WTC11 (cell line): ENCODE results near the gene LPP. TPM values are rescaled to one million over a fixed set of nuclear protein-coding genes. Genes with fewer than 3 reads are reported as not detected.
A peak's percentile ranks its signal among the peaks of the same experiment; 100 is the strongest.

Source experiments
- ATAC-seq: fragments of 200-7000 bp; cut with Tn5 transposase; 2 replicates; pipeline ENCODE4 v1.10.0; 2021; ENCODE audit warnings: mild to moderate bottlenecking, moderate library complexity
- CTCF ChIA-PET: fragments of 300-600 bp; sonication (Branson Sonifier 250); formaldehyde crosslinking; loops from one replicate; lab custom pipeline; 2021; ENCODE audit warnings: antibody characterized with exemption; lab: Charles Lee
- POLR2A ChIA-PET: fragments of 350-600 bp; sonication (Branson Sonifier 250); formaldehyde crosslinking; loops from one replicate; lab custom pipeline; 2021; ENCODE audit warnings: antibody characterized with exemption; lab: Charles Lee
- DNase-seq: peaks from one replicate; pipeline ENCODE4 v3.0.0; 2021; ENCODE audit warnings: low spot score
- H3K27ac Mint-ChIP-seq: 2 replicates; pipeline ENCODE4 v1.8.0; 2021; ENCODE audit warnings: mixed read lengths
- H3K27me3 Mint-ChIP-seq: 2 replicates; pipeline ENCODE4 v1.8.0; 2021; ENCODE audit warnings: low read depth, mild to moderate bottlenecking, moderate library complexity, mixed read lengths
- H3K36me3 Mint-ChIP-seq: 2 replicates; pipeline ENCODE4 v1.8.0; 2021; ENCODE audit warnings: mixed read lengths
- H3K4me1 Mint-ChIP-seq: 2 replicates; pipeline ENCODE4 v1.8.0; 2022; ENCODE audit warnings: mixed read lengths
- H3K4me3 Mint-ChIP-seq: 2 replicates; pipeline ENCODE4 v1.8.0; 2021; ENCODE audit warnings: mild to moderate bottlenecking, moderate library complexity, mixed read lengths
- H3K9me3 Mint-ChIP-seq: 2 replicates; pipeline ENCODE4 v1.8.0; 2021; ENCODE audit warnings: mixed read lengths
- ATF6 ChIP-seq: sonication (generic); formaldehyde crosslinking; IDR thresholded peaks from 2 replicates; pipeline ENCODE4 v1.8.1; 2023; ENCODE audit warnings: mild to moderate bottlenecking, missing genetic modification reagents
- GABPB1 ChIP-seq: sonication (generic); formaldehyde crosslinking; IDR thresholded peaks from 2 replicates; pipeline ENCODE4 v1.8.1; 2023; ENCODE audit warnings: mild to moderate bottlenecking, missing genetic modification reagents
- MLX ChIP-seq: sonication (generic); formaldehyde crosslinking; IDR thresholded peaks from 2 replicates; pipeline ENCODE4 v1.8.1; 2023; ENCODE audit warnings: mild to moderate bottlenecking, missing genetic modification reagents, moderate library complexity
- PRDM15 ChIP-seq: sonication (generic); formaldehyde crosslinking; IDR thresholded peaks from 2 replicates; pipeline ENCODE4 v1.8.0; 2022; ENCODE audit warnings: missing genetic modification reagents
- SOX15 ChIP-seq: fragments of 250-450 bp; sonication (Bioruptor Pico); IDR thresholded peaks from 2 replicates; pipeline ENCODE4 v1.9.0; 2021; ENCODE audit warnings: mild to moderate bottlenecking
- TEAD1 ChIP-seq: sonication (generic); formaldehyde crosslinking; IDR thresholded peaks from 2 replicates; pipeline ENCODE4 v1.8.0; 2022; ENCODE audit warnings: mild to moderate bottlenecking, missing genetic modification reagents
- ZBTB21 ChIP-seq: sonication (generic); formaldehyde crosslinking; IDR thresholded peaks from 2 replicates; pipeline ENCODE4 v1.8.1; 2023; ENCODE audit warnings: mild to moderate bottlenecking, missing genetic modification reagents, borderline replicate concordance
- ZNF138 ChIP-seq: sonication (generic); formaldehyde crosslinking; conservative IDR thresholded peaks from 2 replicates; pipeline ENCODE4 v1.8.1; 2022; ENCODE audit warnings: mild to moderate bottlenecking, moderate library complexity, missing genetic modification reagents
- ZNF232 ChIP-seq: sonication (generic); formaldehyde crosslinking; IDR thresholded peaks from 2 replicates; pipeline ENCODE4 v1.8.0; 2022; ENCODE audit warnings: mild to moderate bottlenecking, missing genetic modification reagents
- ZNF263 ChIP-seq: sonication (generic); formaldehyde crosslinking; IDR thresholded peaks from 2 replicates; pipeline ENCODE4 v1.8.1; 2022; ENCODE audit warnings: low read depth, mild to moderate bottlenecking, moderate library complexity, missing genetic modification reagents
- ZNF671 ChIP-seq: fragments of 250-450 bp; sonication (Bioruptor Pico); IDR thresholded peaks from 2 replicates; pipeline ENCODE4 v1.8.0; 2021; ENCODE audit warnings: mild to moderate bottlenecking
- total RNA-seq: library from RNA; stranded (reverse); gene quantifications from 3 replicates; pipeline ENCODE4 v1.2.3, GENCODE V29; 2021
- TF ChIP-seq, protein P1 (sequence below): fragments of 250-450 bp; sonication (Bioruptor Pico); IDR thresholded peaks from 2 replicates; pipeline ENCODE4 v1.9.0; 2021; ENCODE audit warnings: mild to moderate bottlenecking, borderline replicate concordance
- TF ChIP-seq, protein P2 (sequence below): sonication (generic); formaldehyde crosslinking; IDR thresholded peaks from 2 replicates; pipeline ENCODE4 v1.8.0; 2023; ENCODE audit warnings: missing genetic modification reagents
- TF ChIP-seq, protein P3 (sequence below): sonication (generic); formaldehyde crosslinking; IDR thresholded peaks from 2 replicates; pipeline ENCODE4 v1.8.0; 2022; ENCODE audit warnings: mild to moderate bottlenecking, missing genetic modification reagents
- TF ChIP-seq, protein P4 (sequence below): sonication (generic); formaldehyde crosslinking; IDR thresholded peaks from 2 replicates; pipeline ENCODE4 v1.8.0; 2023; ENCODE audit warnings: missing genetic modification reagents, mild to moderate bottlenecking, borderline replicate concordance

LPP gene
- total RNA-seq, 1 experiment from 2014 or later = 49.6 TPM

- ChIA-PET POLR2A (interaction anchor here (1.0 kb wide), 1 partner anchor 412 kb away, joined by 3 read pairs; the partner anchor contains the start of gene BCL6), CTCF (interaction anchor here (1.1 to 1.9 kb wide), 3 partner anchors 49 to 417 kb away, joined by 3 to 8 read pairs (median 6); no protein-coding TSS in a partner anchor)
- Mint-ChIP-seq H3K27ac (no peak overlapping the region), H3K4me3 (no peak overlapping the region), H3K27me3 (peaks cover 1% of the 10 kb centered on the region), H3K4me1 (peaks cover 49% of the 10 kb centered on the region), H3K9me3 (no peaks in the 10 kb centered on the region), H3K36me3 (no peaks in the 10 kb centered on the region)
- TF ChIP-seq, protein P1, sequence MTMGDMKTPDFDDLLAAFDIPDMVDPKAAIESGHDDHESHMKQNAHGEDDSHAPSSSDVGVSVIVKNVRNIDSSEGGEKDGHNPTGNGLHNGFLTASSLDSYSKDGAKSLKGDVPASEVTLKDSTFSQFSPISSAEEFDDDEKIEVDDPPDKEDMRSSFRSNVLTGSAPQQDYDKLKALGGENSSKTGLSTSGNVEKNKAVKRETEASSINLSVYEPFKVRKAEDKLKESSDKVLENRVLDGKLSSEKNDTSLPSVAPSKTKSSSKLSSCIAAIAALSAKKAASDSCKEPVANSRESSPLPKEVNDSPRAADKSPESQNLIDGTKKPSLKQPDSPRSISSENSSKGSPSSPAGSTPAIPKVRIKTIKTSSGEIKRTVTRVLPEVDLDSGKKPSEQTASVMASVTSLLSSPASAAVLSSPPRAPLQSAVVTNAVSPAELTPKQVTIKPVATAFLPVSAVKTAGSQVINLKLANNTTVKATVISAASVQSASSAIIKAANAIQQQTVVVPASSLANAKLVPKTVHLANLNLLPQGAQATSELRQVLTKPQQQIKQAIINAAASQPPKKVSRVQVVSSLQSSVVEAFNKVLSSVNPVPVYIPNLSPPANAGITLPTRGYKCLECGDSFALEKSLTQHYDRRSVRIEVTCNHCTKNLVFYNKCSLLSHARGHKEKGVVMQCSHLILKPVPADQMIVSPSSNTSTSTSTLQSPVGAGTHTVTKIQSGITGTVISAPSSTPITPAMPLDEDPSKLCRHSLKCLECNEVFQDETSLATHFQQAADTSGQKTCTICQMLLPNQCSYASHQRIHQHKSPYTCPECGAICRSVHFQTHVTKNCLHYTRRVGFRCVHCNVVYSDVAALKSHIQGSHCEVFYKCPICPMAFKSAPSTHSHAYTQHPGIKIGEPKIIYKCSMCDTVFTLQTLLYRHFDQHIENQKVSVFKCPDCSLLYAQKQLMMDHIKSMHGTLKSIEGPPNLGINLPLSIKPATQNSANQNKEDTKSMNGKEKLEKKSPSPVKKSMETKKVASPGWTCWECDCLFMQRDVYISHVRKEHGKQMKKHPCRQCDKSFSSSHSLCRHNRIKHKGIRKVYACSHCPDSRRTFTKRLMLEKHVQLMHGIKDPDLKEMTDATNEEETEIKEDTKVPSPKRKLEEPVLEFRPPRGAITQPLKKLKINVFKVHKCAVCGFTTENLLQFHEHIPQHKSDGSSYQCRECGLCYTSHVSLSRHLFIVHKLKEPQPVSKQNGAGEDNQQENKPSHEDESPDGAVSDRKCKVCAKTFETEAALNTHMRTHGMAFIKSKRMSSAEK = no peak
- TF ChIP-seq MLX (no peak), TEAD1 (CRISPR knock-in tag) (no peak), PRDM15 (CRISPR knock-in tag) (peak; percentile 72), ZNF138 (CRISPR knock-in tag) (no peak)
- TF ChIP-seq, protein P2, sequence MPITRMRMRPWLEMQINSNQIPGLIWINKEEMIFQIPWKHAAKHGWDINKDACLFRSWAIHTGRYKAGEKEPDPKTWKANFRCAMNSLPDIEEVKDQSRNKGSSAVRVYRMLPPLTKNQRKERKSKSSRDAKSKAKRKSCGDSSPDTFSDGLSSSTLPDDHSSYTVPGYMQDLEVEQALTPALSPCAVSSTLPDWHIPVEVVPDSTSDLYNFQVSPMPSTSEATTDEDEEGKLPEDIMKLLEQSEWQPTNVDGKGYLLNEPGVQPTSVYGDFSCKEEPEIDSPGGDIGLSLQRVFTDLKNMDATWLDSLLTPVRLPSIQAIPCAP (CRISPR knock-in tag) = no peak
- no peak for ATAC-seq
- no peak for DNase-seq
These were observed 3.5 kb downstream of the LPP start for GRCh38 chr3:188157407-188157806.

DNA sequence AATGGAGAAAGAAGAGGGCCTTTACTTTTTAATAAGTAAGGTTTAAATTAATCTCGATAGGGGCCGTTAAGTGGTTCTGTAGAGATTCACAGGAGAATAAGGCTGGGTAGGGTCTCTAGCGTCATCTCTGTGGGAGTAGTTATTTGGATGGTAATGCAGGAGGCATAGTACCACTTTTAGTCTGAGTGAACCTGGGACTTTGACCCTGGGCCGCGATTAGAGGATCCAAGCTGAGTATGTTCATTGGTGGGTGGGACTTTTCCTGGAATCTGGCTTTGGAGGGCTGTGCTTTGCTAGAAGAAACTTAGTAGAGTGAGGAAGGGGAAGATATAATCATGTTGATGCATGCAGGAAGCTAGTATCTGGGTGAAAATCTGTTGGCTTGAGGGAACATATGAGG, 4.0 kb downstream of the LPP start:
- CTCF ChIA-PET = interaction anchor here (1.1 to 1.9 kb wide), 3 partner anchors 48 to 417 kb away, joined by 3 to 8 read pairs (median 6); no protein-coding TSS in a partner anchor
- Mint-ChIP-seq H3K36me3 (no peaks in the 10 kb centered on the region), H3K4me1 (peaks cover 43% of the 10 kb centered on the region), H3K27ac (no peak overlapping the region), H3K9me3 (no peaks in the 10 kb centered on the region), H3K4me3 (no peak overlapping the region), H3K27me3 (no peaks in the 10 kb centered on the region)
- POLR2A ChIA-PET = interaction anchor here (1.1 kb wide), 1 partner anchor 13 kb away, joined by 4 read pairs; no protein-coding TSS in a partner anchor
- ATAC-seq = no peak
- DNase-seq = no peak
- TF ChIP-seq ZBTB21 (CRISPR knock-in tag) (no peak), ATF6 (CRISPR knock-in tag) (no peak), ZNF263 (CRISPR knock-in tag) (no peak), ZNF232 (no peak), SOX15 (CRISPR knock-in tag) (no peak), GABPB1 (CRISPR knock-in tag) (no peak), ZNF671 (CRISPR knock-in tag) (no peak)
- TF ChIP-seq, protein P3, sequence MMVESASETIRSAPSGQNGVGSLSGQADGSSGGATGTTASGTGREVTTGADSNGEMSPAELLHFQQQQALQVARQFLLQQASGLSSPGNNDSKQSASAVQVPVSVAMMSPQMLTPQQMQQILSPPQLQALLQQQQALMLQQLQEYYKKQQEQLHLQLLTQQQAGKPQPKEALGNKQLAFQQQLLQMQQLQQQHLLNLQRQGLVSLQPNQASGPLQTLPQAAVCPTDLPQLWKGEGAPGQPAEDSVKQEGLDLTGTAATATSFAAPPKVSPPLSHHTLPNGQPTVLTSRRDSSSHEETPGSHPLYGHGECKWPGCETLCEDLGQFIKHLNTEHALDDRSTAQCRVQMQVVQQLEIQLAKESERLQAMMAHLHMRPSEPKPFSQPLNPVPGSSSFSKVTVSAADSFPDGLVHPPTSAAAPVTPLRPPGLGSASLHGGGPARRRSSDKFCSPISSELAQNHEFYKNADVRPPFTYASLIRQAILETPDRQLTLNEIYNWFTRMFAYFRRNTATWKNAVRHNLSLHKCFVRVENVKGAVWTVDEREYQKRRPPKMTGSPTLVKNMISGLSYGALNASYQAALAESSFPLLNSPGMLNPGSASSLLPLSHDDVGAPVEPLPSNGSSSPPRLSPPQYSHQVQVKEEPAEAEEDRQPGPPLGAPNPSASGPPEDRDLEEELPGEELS (CRISPR knock-in tag) = no peak
- TF ChIP-seq, protein P2 (CRISPR knock-in tag) = no peak
- TF ChIP-seq, protein P4, sequence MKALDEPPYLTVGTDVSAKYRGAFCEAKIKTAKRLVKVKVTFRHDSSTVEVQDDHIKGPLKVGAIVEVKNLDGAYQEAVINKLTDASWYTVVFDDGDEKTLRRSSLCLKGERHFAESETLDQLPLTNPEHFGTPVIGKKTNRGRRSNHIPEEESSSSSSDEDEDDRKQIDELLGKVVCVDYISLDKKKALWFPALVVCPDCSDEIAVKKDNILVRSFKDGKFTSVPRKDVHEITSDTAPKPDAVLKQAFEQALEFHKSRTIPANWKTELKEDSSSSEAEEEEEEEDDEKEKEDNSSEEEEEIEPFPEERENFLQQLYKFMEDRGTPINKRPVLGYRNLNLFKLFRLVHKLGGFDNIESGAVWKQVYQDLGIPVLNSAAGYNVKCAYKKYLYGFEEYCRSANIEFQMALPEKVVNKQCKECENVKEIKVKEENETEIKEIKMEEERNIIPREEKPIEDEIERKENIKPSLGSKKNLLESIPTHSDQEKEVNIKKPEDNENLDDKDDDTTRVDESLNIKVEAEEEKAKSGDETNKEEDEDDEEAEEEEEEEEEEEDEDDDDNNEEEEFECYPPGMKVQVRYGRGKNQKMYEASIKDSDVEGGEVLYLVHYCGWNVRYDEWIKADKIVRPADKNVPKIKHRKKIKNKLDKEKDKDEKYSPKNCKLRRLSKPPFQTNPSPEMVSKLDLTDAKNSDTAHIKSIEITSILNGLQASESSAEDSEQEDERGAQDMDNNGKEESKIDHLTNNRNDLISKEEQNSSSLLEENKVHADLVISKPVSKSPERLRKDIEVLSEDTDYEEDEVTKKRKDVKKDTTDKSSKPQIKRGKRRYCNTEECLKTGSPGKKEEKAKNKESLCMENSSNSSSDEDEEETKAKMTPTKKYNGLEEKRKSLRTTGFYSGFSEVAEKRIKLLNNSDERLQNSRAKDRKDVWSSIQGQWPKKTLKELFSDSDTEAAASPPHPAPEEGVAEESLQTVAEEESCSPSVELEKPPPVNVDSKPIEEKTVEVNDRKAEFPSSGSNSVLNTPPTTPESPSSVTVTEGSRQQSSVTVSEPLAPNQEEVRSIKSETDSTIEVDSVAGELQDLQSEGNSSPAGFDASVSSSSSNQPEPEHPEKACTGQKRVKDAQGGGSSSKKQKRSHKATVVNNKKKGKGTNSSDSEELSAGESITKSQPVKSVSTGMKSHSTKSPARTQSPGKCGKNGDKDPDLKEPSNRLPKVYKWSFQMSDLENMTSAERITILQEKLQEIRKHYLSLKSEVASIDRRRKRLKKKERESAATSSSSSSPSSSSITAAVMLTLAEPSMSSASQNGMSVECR = no peak
